NCI-H2029 treated with DMSO at 0.1 percent for 48 hours (cell line): ENCODE results near the gene DAO.

Experiments used
- DNase-seq: peaks from one replicate; lab custom pipeline; 2025; lab: John Stamatoyannopoulos, UW

The DAO gene

DNA sequence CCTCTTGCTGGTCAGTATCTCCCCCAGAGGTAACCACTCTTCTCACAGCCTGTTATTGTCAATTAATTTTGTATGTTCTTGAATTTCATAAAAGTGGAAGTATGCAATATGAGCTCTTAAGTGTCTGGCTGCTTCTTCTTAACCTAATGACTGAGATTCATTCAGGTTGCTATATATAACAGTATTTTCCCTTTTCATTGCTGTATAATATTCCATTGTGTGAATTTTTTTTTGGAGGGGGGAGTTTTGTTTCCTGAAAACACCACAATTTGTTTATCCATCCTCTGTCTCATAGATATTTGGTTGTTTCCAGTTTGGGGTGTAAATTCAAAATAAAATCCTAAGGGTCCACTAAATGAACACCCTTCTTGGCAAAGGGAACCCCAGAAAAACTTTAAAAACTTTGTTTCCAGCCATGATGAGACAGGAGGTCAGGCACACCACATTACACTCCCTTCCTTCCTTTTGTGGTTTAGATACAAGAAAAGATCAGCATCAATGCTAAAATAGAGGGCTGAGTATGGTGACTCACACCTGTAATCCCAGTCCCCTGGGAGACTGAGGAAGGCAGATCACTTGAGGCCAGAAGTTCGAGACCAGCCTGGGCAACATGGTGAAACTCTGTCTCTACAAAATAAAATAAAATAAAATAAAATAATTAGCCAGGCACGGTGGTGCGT is 4.1 kb upstream of the DAO start:
- DNase-seq = no peak

DNA sequence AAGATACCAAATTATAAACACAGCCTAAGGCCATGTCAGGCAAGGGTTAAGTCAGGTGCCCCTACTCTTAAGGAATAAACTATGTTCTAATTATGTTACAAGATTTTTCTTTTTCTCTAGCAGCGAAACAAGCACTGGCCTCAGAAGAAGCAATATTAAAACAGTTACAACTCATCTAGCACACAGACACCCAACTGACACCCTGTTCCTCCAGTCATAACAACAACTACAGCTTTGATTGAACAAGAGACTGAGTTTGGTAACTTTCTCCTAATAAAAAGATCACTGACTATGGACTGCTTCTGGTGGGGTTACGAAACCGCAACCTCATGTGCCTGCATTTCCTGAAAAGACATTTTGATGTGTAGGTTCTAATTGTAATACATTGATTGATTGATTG is 3.3 kb upstream of the DAO start:
- DNase-seq = no peak

DNA sequence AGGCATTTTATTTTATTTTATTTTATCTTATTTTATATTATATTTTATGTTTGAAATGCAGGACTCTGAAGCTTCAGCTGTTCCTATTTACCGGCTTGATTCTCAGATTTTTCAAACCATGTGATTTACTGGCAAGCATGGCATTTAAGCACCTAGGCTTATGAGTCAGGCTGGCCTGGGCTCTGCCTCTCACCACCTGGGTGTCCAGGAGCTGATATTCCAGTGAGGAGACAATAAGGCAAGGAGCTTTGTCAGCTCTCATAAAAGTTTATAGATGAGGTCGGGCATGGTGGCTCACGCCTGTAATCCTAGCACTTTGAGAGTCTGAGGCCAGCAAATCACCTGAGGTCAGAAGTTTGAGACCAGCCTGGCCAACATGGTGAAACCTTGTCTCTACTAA is 2.1 kb downstream of the DAO start:
- no peak for DNase-seq

DNA sequence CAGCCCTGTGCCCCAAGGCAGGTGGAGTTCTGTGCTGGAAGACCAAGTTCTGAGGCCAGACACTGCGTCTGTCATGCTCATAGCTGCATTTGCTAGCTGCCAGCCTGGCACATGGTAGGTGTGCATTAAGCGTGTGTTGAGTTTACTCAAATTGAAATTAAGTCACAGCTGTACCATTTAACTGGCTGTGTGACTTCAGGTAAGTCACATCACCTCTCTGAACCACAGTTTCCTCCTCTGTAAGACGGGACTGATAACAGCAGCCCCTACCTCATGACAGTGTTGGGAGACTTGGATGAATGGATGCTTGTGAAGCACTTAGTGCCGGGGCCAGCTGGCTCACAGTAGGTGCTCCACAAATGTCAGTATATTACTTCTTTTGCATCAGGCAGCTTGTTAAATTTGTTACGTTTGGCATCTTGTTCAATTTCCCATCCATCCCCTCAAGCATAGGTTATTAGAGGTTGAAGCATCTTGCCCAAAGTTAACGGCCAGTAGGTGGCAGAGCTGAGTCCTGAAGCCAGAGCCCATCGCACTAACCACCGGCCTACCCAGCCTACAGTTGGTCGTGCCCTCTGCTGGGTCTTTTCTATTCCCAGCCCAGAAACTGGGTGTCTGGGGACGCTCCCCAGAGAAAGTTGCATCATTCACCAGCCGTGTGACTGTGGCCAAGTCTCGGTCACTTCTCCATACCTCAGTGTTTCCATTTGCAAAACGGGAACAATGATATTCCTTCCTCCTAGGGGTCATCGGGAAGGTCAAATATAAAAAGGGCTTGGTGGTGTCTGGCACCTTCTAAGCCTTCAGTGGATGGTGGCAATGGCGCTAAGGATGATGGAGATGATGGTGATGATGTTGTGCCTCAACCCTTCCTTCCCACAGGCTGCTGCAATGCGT is 4.5 kb downstream of the DAO start:
- peak; percentile 2 for DNase-seq

DNA sequence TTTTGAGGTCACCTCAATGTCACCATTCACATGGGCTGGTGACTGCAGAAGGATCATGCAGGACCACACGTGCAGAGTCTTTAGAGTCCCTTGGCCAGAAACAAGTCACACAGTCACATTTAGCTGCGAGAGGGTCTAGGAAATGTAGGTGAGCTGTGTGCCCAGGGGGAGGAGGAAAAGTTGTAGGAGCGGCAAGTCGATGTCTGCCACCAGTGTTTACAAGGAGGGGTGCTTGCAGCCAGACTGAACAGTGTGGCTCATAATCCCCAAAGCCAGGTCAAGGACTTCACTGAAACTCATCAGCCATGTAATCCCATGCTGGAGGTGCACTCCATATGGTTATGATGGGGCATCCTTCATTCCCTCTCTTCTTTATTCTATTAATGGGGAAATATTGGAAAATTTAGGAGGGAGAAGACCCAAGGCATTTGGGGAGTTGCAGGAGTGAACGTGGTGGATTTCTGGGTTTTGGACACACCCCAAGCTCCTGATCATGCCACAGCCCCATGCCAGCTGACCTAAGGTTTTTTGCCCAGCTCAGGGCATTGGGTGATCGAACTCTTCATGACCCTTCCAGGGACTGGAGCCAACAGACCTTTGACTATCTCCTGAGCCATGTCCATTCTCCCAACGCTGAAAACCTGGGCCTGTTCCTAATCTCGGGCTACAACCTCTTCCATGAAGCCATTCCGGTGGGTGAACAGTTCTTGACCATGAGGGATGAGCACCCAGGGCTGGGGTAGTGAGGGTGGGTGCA is 7.2 kb downstream of the DAO start:
- DNase-seq = no peak

DNA sequence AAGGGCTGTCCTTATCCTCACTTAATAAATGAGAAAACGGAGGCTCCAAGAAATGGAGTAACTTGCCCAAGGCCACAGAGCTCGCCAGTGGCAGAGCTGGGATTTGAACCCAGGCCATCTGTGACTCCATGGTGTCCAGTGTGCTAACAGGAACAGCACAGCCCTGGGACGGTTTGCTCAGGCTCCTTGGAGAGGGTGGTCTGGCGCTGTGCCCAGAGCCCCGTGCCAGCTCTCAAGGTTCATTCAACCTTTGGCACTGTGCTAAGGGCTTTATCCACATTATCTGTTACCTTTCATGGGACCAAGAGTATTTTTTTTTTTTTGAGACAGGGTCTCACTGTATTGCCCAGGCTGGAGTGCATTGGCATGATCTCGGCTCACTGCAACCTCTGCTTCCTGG is 8.1 kb downstream of the DAO start:
- peak; percentile 13 for DNase-seq

DNA sequence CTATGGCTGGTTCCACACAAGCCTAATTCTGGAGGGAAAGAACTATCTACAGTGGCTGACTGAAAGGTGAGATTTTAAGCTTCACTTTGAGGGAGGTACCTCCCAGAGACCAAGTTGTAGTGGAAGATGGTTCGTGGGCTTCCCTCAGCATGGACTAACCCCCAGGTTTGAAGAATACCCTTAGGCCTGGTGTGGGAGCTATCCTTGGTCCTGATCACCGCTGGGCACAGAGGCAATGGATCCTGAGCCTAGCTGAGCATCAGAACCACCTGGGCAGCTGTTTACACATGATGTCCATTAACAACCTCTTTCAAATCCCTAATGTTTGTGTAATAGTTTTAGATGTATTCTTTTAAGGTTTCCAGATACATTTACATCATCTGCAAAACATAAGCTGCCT is 10.3 kb downstream of the DAO start:
- no peak for DNase-seq

DNA sequence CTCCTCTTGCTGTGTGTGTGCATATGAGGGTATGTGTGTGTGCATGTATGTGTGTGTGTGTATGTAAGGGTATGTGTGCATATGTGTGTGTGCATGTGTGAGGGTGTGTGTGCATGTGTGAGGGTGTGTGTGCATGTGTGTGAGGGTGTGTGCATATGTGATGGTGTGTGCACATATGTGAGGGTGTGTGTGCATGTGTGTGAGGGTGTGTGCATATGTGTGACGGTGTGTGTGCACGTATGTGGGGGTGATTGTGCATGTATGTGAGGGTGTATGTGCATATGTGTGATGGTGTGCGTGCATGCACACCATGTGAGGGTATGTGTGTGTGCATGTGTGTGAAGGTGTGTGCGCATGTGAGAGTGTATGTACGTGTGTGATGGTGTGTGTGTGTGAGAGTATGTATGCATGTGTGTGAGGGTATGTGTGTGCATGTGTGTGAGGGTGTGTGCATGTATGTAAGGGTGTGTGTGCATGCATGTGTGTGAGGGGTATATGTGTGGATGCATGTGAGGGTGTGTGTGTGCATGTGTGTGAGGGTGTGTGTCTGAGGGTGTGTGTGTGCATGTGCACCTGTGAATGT is 15.4 kb downstream of the DAO start:
- no peak for DNase-seq

DNA sequence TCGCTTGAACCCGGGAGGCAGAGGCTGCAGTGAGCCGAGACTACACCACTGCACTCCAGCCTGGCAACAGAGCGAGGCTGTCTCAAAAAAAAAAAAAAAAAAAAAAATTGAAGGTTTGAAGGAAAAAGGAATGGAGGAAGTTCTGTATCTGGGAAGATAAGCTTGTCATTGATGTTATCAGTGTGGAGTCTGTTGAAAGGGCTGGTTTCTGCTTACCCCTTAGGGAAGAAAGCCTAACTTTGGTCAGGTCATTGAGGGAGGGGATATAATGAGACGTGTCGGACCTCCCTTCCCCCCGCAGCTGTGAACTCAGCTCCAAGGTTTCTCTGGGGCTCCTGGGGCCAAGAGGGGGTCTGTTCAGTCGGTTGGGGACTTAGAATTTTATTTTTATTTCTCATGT is 16.4 kb downstream of the DAO start:
- DNase-seq = no peak

DNA sequence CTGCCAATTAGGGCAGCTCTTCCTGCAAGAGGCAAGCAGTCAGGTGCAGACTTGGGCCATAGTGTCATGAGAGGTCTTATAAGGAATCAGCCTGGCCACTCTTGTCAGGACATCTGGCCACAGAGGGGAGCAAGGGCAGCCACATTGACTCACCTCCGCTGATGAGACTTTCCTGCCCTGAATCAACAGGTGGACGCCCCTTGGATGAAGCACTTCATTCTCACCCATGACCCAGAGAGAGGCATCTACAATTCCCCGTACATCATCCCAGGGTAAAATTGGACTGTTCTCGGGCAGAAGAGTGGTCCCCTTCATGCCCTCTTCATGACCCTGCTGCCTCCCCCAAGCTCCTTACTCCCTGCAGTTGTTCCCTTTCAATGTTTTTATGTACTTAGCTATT is 16.9 kb downstream of the DAO start:
- DNase-seq = no peak

DNA sequence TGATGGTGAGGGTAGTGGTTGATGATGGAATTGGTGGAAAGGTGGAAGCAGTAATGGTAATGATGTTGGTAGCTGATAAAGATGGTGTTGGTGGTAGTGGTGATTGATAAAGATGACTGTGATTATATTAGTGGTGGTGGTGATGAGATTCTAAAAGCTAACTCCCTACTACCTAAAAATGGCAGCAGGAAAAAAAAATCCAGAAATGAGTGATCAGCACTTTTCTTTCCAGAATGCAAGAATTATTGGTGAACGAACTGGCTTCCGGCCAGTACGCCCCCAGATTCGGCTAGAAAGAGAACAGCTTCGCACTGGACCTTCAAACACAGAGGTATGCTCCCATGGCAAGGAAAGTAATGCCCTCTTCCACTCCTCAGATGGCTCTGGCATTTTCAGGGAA is 19.3 kb downstream of the DAO start:
- no peak for DNase-seq

DNA sequence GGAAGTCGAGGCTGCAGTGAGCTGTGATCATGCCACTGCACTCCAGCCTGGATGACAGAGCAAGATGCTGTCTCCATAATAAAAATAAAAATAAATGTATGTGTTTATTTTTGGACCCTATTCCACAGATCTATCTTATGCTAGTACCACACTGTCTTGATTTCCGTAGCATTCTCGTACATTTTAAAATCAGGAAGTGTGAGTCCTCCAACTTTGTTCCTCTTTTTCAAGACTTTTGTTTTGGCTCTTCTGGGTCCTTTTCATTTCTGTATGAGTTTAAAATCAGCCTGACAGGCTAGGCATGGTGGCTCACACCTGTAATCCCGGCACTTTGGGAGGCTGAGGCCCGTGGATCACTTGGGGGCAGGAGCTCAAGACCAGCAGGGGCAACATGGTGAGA is 25.8 kb downstream of the DAO start:
- no peak for DNase-seq

DNA sequence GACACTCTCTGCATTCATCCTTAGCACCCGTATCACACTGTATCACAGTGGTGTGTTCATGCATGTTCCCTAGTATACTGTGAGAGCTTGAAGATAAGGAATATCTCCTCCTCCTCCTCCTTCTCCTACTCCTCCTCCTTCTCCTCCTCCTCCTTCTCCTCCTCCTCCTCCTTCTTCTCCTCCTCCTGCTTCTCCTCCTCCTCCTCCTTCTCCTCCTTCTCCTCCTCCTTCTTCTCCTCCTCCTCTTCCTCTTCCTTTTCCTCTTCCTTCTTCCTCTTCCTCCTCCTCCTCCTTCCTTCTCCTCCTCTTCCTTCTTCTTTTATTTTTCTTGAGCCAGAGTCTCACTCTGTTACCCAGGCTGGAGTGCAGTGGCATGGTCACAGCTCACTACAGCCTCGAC is 27.1 kb downstream of the DAO start:
- no peak for DNase-seq

DNA sequence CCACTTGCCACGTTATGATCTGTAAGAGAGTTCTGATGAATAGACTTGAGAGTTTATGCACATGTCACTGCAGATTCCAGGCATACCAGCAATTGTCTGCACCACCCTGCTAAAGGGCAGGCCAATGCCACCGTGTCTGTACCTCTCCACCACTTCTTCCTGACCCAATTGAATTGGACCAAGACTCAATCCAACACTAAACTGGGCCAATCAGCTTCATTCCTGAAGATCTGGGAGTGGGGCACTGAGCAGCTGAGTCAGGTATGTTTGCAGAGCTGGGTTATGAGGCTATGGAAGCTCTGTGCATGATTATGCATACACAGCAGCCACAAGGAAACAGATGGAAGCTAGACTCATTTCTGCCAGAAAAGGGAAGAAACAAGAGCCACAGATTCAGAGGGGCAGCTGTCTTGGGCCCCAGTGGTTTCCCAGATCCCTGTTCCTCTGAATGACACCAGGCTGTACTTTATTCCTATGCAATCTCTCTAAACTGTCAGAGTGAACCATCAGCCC is 28.0 kb downstream of the DAO start:
- no peak for DNase-seq

DNA sequence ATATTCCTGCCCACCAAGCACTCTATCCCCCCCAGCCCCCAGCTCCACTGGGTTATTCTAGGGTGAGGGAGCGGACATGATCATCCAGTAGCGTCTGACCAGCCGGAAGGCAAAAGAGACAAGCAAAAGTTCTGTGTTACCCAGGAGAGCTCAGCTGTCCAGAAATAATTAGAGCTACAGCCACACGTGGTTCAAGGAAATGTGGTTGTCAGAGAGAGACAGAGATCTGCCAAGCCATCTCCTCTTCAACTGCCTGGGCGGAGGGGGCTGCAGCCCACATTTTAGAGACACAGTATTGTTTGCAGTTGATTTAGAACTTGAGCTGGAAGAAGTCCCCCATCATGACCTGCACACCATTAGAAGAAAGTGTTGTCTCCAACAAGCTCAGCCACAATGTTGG is 30.4 kb downstream of the DAO start:
- no peak for DNase-seq

DNA sequence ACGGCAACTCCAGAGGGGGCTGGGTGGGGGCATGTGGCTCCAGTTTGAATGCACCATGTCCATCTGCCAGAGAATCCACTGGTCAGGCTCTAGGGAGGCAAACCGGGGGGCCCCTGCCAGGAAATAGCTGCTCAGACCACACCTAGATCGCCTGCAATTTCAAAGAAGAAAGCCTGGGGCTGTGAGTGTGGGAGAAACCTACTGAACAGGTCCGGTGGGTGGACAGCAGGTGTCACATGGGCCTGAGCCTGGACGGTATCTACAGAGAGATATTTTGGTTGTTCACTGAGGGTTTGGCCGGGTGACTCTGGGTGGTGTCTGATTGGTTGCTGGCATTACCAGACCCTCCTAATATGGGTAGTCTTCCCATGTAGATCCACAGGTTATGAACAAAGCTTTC is 32.0 kb downstream of the DAO start:
- DNase-seq = no peak

DNA sequence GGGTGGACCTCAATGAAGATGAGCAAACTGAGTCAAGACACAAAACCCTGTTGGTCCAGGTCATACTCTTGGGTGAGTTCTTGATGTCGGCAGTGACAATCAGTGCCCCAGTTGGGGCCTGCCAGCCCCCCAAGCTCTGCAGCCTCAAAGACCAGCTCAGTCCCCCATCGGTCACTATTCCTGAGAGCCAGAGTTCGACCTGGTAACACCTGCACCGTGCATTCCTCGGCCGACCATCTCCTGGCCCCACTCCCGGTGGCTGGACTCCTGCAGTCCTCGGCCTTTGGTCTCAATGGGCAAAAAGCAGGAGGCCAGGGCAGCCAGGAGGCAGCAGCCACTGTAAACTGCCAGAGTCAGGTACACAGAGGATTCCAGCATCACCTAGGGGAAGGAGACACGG is 32.5 kb downstream of the DAO start:
- DNase-seq = no peak

DNA sequence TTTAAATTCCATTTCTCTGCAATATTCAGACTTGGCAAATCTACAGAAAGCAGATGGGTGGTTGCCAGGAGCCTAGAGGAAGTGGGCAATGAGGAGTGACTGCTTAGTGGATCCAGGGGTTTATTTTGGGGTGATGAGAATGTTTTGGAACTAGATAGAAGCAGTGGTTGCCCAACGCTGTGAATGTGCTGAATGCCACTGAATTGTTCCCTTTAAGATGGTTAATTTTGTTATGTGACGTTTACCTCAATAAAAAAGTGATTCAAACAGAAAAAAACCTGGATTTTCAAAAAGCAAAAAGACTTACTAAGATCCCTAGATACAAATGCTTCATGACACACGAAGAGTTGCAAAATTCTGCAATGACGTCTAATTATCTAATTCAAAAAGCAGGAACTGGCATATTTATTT is 34.2 kb downstream of the DAO start:
- DNase-seq = no peak

DNA sequence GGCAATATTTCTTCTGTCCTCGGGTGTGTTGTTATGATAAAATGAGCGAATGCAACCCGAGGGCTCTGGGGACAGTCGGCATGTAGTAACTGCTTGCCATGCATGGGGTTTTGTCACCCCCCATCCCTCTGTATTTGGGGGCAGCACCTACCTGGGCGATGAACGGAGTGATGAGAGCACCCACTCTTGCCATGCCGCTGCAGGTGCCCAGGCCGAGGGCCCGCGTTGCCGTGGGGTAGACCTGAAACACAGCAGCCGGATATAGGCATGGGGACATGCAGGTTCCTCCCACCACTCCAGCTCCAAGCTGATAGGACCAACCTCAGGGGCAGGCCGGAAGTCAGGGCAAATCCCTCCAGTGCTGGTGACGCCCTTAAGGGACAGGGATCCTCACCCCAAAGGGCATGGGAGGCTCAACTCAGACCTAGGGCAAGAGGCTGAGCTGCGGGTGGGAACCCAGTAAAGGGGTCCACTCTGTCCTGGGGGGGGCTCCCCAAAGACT is 35.8 kb downstream of the DAO start:
- no peak for DNase-seq

DNA sequence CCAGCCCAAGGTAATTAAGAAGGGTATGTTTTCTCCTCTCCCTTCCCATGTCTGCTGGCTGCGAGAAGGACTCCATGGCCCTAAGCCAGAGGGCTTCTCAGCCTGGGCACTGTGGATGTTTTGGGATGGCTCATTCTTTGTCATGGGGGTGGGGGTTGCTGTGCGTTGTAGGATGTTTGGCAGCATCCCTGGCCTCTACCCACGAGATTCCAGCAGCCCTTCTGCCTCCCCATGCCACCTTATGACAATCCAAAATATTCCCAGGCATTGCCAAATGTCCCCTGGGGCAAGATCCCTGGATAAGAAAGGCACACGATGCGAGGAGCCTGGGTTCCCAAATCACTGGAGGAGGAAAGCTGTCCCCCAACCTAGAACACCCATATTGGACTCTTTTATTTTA is 36.4 kb downstream of the DAO start:
- DNase-seq = no peak

DNA sequence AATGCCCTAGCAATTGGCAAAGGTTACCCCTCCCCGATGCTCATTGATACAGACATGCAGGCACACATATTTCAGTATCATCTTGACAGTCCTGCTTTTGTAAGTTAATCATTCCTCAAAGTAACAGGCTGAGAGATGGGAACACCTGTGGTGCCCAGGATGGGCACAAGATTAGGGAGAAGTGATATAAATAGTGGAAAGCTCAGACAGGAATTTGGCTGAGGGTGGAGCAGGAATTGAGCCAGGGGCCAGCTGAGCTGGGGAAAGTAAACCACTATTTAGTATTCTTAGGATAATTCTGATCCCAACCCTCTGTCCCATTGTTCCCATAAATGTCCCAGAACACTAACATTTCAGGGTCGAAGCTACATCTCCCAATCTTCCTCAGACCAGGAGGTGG is 38.3 kb downstream of the DAO start:
- DNase-seq = no peak

DNA sequence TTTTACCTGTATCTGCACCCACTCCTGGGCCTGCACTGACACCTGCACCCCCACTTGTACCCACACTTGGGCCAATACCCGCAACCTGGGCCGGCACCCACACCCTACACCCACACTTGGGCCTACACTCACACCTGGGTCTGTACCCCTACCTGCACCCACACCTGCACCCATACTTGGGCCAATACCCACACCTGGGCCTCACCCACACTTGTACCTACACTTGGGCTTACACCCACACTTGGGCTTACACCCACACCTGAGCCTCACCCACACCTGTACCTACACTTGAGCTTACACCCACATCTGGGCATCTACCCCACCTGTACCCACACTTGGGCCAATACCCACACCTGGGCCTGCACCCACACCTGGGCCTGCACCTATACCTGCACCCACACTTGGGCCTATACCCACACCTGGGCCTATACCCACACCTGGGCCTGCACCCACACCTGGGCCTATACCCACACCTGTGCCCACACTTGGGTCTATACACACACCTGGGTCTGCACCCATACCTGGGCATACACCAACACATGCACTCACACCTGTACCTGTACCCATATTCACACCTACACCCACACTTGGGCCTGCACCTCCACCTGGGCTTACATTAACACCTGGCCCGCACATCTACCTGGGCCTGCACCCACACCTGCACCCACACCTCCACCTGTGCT is 39.2 kb downstream of the DAO start:
- no peak for DNase-seq
